Activated T-cell treated with anti-CD3 and anti-CD28 coated beads, Interleukin-2, amount 50 U/mL, for 4 hours (primary cell): ENCODE results near the gene FLOT1. TPM values are rescaled to one million over a fixed set of nuclear protein-coding genes. Genes with fewer than 3 reads are reported as not detected.
A peak's percentile ranks its signal among the peaks of the same experiment; 100 is the strongest.
"Not testable (repeated sequence)": the region's sequence is repeated elsewhere in the genome, so short reads cannot be mapped to it uniquely, and the experiment has no call there.

Source experiments
- ATAC-seq, 2 donors: fragments of 200-7000 bp; cut with Tn5 transposase; one replicate each; pipeline ENCODE4 v1.10.0; 2021
- DNase-seq: peaks from one replicate; pipeline ENCODE4 v3.0.0-alpha.2; 2020
- H3K27me3 Mint-ChIP-seq: one replicate; pipeline ENCODE4 v1.8.0; 2021; ENCODE audit warnings: low read depth, mixed read lengths
- H3K36me3 Mint-ChIP-seq: one replicate; pipeline ENCODE4 v1.8.0; 2022; ENCODE audit warnings: mixed read lengths; ENCODE audit not compliant: insufficient read depth
- H3K4me1 Mint-ChIP-seq: one replicate; pipeline ENCODE4 v1.8.0; 2021; ENCODE audit warnings: low read depth, mixed read lengths
- H3K4me3 Mint-ChIP-seq: one replicate; pipeline ENCODE4 v1.8.0; 2021; ENCODE audit warnings: mild to moderate bottlenecking, moderate library complexity, mixed read lengths
- H3K9me3 Mint-ChIP-seq: one replicate; pipeline ENCODE4 v1.8.0; 2021; ENCODE audit warnings: mixed read lengths
- total RNA-seq, 3 donors: library from RNA; stranded (reverse); gene quantifications; one replicate each; pipeline ENCODE4 v1.2.1, GENCODE V29; 2021

Gene FLOT1
- total RNA-seq, 3 donors from 2014 or later = 93.0 to 98.1 (median 95.0) TPM

DNA sequence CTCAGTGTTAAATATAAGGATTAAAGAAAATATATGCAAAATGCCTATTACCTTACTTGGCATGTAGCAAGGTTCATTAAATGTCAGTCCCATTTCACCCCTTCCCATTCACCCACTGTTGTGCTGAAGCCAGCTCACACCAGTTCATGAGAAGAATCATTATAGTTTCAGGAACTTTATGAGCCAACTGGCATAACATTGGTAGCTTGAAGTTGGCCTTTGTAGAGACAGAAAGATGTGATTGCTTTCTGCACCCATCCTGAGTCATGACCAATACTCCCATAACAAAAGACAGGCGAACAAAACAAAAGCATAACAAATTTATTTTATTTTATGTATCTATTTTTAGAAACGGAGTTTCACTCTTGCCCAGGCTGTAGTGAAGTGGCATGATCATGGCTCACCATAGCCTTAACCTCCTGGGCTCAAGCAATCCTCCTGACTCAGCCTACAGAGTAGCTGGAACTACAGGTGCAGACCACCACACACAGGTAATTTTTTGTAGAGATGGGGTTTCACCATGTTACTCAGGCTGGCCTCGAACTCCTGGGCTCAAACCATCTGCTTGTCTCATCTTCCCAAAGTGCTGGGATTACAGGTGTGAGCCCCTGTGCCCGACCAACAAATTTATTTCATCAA is 19.4 kb upstream of the FLOT1 start:
- no peaks in the 10 kb centered on the region for H3K9me3 Mint-ChIP-seq

DNA sequence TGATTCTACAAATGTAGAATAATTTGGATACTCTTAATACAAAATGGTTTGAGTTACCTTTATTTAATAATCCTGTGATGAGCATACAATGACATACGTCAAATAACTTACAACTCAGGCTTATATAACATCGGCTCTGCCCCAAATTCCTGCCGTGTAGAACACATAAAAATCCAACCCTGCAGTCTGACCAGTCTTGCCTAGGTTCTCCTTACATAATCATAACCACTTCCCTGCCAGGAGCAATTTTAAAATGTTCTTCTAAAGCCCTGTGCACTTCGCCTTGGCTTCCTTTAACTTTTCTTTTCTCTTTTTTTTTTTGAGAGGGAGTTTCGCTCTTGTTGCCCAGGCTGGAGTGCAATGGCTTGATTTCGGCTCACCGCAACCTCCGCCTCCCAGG is 18.1 kb upstream of the FLOT1 start:
- no peaks in the 10 kb centered on the region for H3K36me3 Mint-ChIP-seq
- ATAC-seq = no peak
- no peak overlapping the region for H3K4me3 Mint-ChIP-seq
- no peak for DNase-seq
- no peaks in the 10 kb centered on the region for H3K9me3 Mint-ChIP-seq
- peaks cover 2% of the 10 kb centered on the region for H3K27me3 Mint-ChIP-seq
- H3K4me1 Mint-ChIP-seq = peaks cover 26% of the 10 kb centered on the region

More for the DNA sequence above, 19.4 kb upstream of the FLOT1 start:
- peaks cover 2% of the 10 kb centered on the region for H3K27me3 Mint-ChIP-seq
- DNase-seq (no peak), ATAC-seq (peak; percentile 85 to 86)
- no peak overlapping the region for H3K4me3 Mint-ChIP-seq
- no peaks in the 10 kb centered on the region for H3K36me3 Mint-ChIP-seq
- peaks cover 36% of the 10 kb centered on the region for H3K4me1 Mint-ChIP-seq

DNA sequence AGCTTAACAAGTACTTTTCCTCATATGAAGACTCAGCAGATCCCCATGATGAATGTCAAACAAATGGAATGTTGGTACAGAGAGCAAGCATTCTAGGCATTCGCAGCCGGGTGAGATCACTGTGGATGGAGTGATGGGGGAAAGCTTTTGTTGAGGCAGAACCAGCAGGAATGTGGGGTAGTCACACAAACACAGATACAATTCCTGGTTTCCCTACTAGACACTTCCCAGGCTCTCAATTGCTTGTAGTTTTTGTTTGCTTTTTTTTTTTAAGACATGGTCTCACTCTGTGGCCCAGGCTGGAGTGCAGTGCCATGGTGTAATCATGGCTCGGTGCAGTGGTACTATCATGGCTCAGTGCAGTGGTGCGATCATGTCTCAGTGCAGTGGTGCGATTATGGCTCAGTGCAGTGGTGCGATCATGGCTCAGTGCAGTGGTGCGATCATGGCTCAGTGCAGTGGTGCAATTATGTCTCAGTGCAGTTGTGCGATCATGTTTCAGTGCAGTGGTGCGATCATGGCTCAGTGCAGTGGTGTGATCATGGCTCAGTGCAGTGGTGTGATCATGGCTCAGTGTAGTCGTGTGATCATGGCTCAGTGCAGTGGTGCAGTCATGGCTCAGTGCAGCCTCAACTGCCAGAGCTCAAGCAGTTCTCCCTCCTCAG is 17.2 kb upstream of the FLOT1 start:
- DNase-seq (no peak), ATAC-seq (no peak)
- H3K4me1 Mint-ChIP-seq = peaks cover 24% of the 10 kb centered on the region
- H3K4me3 Mint-ChIP-seq = no peak overlapping the region
- peaks cover 2% of the 10 kb centered on the region for H3K27me3 Mint-ChIP-seq
- no peaks in the 10 kb centered on the region for H3K36me3 Mint-ChIP-seq
- no peaks in the 10 kb centered on the region for H3K9me3 Mint-ChIP-seq

DNA sequence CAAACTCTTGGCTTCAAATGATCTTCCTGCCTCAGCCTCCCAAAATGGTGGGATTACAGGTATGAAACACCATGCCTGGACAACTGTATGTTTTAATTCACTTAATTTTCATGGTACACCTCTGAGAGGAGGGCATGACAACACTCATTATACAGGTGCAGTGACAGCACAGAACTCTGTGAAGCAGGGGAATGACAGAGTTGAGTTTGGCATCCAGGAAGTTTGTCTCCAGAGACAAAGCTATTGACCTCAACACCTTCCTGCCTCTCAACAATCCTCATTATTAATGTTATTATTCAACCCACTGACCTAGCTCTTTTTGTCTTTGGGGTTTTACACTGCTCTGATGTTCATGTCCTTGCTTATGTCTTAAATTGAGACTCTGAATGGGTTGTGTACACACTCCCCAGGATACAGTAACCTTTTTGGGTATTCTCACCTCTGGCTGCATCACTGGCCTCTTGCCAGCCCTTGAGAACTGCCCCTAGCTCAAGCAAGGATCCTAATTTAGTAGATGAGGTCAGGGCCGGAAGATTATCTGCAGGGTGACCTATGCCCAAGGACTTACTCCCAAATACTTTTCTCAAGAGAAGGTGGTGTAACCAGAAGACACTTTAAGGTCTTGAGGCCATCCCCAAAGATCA is 14.9 kb upstream of the FLOT1 start:
- H3K36me3 Mint-ChIP-seq = no peaks in the 10 kb centered on the region
- DNase-seq = no peak
- no peak overlapping the region for H3K4me3 Mint-ChIP-seq
- H3K27me3 Mint-ChIP-seq = no peaks in the 10 kb centered on the region
- peaks cover 8% of the 10 kb centered on the region for H3K4me1 Mint-ChIP-seq
- ATAC-seq = no peak
- H3K9me3 Mint-ChIP-seq = no peaks in the 10 kb centered on the region

DNA sequence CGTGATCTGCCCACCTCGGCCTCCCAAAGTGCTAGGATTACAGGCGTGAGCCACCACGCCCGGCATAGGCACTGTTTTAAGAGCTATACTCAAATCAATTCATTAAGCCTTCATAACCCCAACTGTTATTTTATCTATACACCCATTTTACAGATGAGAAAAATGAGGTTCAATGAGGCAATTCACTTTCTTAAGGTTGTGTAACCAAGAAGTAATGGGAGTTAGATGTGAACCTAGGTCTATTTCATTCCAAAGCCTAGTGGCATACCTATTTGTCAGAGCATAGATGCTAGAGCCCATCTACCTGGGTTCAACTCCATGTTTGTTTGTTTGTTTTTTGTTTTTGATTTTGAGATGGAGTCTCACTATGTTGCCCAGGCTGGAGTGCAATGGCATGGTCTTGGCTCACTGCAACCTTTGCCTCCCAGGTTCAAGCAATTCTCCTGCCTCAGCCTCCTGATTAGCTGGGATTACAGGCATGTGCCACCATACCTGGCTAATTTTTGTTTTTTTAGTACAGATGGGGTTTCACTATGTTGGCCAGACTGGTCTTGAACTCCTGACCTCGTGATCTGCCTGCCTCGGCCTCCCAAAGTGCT is 14.0 kb upstream of the FLOT1 start:
- H3K36me3 Mint-ChIP-seq = not testable (repeated sequence)

DNA sequence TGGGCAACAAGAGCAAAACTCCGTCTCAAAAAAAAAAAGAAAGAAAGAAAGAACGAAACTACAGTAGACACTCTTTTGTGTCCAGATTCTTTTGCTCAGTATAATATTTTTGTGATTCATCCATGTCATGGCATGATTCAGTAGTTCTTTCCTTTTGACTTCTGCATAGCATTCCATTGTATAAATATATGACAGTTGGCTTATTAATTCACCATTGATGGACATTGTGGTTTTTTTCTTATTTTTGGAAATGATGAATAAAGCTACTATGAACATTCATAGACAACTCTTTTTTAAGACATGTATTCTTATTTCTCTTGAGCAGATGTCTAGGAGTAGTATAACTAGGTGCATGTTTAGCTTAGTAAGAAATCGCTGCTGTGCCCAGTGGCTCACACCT is 12.1 kb upstream of the FLOT1 start:
- no peak for DNase-seq
- no peaks in the 10 kb centered on the region for H3K9me3 Mint-ChIP-seq
- H3K36me3 Mint-ChIP-seq = no peaks in the 10 kb centered on the region
- no peak overlapping the region for H3K4me3 Mint-ChIP-seq
- H3K4me1 Mint-ChIP-seq = peaks cover 4% of the 10 kb centered on the region
- ATAC-seq = no peak
- no peaks in the 10 kb centered on the region for H3K27me3 Mint-ChIP-seq

More for the DNA sequence above, 14.0 kb upstream of the FLOT1 start:
- not testable (repeated sequence) for H3K4me1 Mint-ChIP-seq, DNase-seq, ATAC-seq, H3K27me3 Mint-ChIP-seq, H3K9me3 Mint-ChIP-seq, H3K4me3 Mint-ChIP-seq

DNA sequence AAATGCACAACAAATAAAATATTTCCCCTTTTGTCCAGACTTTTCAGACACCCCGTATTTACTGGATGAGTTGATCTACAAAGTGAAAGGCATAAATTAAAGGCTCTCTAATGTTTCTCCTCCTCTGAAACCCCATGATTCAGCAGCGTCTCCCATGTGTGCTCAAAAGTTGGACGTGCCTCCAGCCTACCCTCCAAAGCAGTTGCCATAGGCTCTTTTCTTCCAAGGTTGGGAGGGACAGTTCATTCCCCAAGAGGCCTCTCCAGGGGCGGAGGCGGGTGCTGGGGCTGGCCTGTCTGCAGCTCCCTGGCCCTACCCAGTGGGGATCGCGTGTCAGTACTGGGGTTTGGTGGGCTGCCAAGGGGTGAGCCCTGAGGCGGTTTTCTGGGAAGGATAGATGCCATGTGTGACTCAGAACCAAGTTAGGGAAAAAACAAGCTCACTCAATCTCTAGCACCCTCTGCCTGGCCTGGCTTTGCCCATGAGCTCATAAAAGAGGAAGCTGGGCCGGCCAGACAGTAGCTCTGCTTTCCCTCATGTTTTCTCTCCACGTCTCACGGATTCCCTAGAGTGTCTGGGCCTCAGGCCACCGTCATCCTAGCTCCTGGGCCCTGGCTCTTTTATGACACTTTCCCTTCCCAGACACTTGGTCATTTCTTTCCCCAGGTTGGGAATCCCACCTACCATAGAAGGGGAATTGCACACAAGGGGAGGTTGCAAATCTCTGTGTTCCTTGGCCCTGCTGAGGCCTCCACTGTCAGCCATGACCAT is 9.9 kb upstream of the FLOT1 start:
- H3K36me3 Mint-ChIP-seq = no peaks in the 10 kb centered on the region
- no peak overlapping the region for H3K4me3 Mint-ChIP-seq
- H3K27me3 Mint-ChIP-seq = no peaks in the 10 kb centered on the region
- DNase-seq = no peak
- peaks cover 15% of the 10 kb centered on the region for H3K4me1 Mint-ChIP-seq
- no peaks in the 10 kb centered on the region for H3K9me3 Mint-ChIP-seq
- ATAC-seq = no peak

DNA sequence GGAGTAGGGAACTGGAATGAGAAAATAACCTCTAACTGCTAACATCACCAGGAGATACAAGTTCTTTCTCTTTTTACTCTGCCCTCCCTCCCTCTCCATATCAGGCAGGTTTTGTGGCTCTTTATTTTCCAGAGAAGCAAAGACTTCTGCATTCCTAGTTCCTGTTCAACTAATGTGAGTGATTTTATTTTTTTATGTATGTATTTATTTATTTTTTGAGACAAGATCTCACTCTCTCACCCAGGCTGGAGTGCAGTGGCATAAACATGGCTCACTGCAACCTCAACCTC is 7.8 kb upstream of the FLOT1 start:
- Mint-ChIP-seq H3K4me3 (no peak overlapping the region), H3K4me1 (peaks cover 23% of the 10 kb centered on the region), H3K27me3 (no peaks in the 10 kb centered on the region), H3K36me3 (no peaks in the 10 kb centered on the region), H3K9me3 (no peaks in the 10 kb centered on the region)
- DNase-seq = no peak
- ATAC-seq = no peak

DNA sequence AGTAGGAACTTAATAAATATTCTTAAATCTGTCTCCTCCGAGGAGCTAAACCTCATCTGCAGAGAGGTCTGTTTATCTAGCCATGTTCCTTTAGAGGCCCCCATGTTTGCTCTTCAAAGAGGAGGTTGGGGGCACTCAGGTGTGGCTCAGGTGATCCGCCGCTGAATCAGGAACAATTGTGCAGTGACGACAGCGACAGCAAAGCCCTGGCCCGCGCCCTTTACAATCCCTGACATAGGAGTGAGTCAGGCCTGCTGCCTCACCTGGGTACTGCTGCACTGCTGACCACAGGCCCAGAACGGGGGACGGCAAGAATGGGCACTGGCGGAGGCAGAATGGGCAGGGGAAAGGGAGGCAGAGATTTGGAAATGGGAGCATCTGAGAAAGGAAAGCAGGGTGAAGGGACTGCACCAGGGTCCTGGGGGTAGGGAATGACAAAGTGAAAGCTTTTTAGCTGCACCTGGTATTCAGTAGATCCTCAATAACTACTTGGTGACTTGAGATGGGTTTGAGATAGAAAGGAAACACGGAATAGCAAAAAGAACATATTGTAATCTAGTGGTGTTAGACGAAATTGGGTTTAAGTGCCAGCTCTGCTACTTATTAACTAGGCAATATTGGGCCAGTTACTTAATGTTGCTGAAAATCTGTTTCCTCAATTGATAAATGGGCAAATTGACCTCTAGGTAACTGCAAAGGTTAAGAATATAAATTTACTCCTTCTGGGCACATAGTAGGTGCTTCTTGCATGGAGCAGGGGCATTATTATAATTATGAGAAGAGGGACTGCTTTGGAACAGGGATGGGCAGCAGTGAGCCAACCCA is 7.3 kb upstream of the FLOT1 start:
- DNase-seq (no peak), ATAC-seq (no peak)
- Mint-ChIP-seq H3K4me1 (peaks cover 28% of the 10 kb centered on the region), H3K36me3 (no peaks in the 10 kb centered on the region), H3K9me3 (no peaks in the 10 kb centered on the region), H3K27me3 (no peaks in the 10 kb centered on the region), H3K4me3 (no peak overlapping the region)

DNA sequence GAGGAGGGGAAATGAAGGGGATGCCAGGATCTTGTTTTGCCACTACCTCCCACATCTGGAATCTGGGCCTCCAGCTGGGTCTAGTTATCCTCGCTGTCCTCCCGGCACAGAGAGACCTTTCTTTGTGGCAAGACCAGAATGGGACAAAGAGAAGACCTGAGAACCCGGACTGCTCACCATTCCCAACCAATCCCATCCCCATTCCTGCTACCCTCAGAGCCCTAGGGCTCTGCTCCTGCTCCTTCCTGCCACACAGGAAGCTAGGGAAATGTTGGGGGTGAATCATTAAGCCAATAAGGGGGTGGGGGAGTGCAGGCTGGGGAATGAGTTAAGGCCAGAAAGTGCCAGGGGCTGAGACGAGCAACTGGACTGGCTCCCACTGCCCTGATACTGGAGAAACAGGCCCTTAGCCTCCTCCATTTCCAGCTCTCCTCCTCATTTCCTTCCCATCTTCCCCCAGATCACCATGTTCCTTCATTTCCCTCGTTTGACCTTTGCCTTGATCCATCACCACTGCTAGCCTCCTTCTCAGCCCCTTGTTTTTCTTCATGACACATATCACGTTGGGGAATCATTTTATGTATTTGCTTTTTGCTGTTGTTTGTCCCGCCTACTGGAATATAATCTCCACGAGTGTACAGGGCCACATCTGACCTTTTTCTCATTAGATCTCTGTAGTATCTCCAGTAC is 6.5 kb upstream of the FLOT1 start:
- no peak overlapping the region for H3K4me3 Mint-ChIP-seq
- peaks cover 28% of the 10 kb centered on the region for H3K4me1 Mint-ChIP-seq
- H3K27me3 Mint-ChIP-seq = no peaks in the 10 kb centered on the region
- H3K9me3 Mint-ChIP-seq = no peaks in the 10 kb centered on the region
- ATAC-seq (no peak), DNase-seq (no peak)
- H3K36me3 Mint-ChIP-seq = peaks cover 1% of the 10 kb centered on the region

DNA sequence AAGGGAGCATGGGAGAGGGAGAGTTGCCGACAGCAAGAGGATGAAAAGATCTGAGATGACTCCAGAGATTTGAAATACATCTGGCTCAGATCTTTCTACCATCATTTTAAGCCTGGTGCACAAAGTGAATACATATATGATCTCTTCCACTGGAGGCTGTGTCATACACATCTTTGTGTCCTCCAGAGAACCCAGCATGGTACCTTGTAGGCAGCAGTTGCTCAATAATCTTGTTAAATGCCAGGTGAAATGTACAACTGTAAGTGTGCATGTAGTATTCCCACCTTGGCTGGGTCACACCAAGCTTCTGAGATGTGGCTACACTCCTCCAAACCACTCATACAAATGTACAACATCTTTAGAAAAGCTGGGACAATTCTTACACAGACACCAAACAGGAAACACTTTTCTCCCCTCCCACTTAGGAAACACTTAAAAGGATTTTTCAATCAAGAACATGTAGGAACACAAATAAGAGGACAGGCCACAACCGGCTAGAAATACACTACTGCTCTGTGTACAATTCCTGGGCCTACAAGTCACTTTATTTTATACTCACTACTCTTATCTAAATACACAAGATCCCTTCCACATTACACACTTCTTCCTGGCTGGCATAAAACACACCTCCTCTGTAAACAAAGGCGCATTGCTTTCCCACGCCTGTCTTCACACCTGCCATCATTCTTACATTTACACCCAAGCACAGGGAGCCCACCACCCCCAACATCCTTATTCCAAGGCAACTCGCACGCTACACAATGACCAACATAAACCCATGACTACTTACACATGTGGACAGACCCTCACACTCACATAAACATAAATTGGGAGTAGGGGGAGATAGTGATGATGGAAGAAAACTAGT is 5.6 kb upstream of the FLOT1 start:
- H3K36me3 Mint-ChIP-seq = peaks cover 10% of the 10 kb centered on the region
- ATAC-seq (no peak), DNase-seq (no peak)
- H3K4me3 Mint-ChIP-seq = no peak overlapping the region
- H3K27me3 Mint-ChIP-seq = no peaks in the 10 kb centered on the region
- H3K4me1 Mint-ChIP-seq = peaks cover 34% of the 10 kb centered on the region
- H3K9me3 Mint-ChIP-seq = no peaks in the 10 kb centered on the region

DNA sequence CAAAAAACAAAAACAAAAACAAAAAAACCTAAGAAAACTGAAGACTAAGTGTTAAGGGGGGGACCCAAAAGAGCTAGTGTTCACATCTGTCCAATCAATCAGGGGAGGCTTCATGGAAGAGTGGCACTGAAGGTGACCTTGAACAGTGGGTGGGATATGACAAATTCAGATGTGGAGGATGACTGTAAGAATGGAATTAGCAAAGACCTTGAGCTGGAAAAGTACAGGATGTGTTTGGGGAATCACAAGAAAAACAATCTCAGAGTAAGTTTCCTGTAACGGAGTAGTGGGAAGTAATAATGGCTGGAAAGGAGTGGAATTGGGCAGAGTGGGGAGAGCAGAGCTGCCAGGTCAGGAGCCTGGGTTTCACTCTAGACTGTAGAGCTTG is 4.8 kb upstream of the FLOT1 start:
- ATAC-seq (no peak), DNase-seq (no peak)
- H3K36me3 Mint-ChIP-seq = peaks cover 13% of the 10 kb centered on the region
- no peak overlapping the region for H3K4me3 Mint-ChIP-seq
- H3K4me1 Mint-ChIP-seq = peaks cover 34% of the 10 kb centered on the region
- no peaks in the 10 kb centered on the region for H3K27me3 Mint-ChIP-seq
- H3K9me3 Mint-ChIP-seq = no peaks in the 10 kb centered on the region
